AG10803 (cell line): Measurements from ENCODE around the gene EVA1C.
A peak's percentile ranks its signal among the peaks of the same experiment; 100 is the strongest.
"Not testable (repeated sequence)": the region's sequence is repeated elsewhere in the genome, so short reads cannot be mapped to it uniquely, and the experiment has no call there.

Source experiments
- DNase-seq: peaks from one replicate; pipeline ENCODE4 v3.0.0; 2010; ENCODE audit warnings: low read depth
- H3K4me3 ChIP-seq: 2 replicates; pipeline ENCODE4 v1.5.1; 2011; ENCODE audit warnings: mild to moderate bottlenecking, low read length, control low read depth
- TF ChIP-seq, protein P1 (sequence below): conservative IDR thresholded peaks from 2 replicates; pipeline ENCODE4 v1.5.1; 2011; ENCODE audit warnings: mild to moderate bottlenecking, low read length, control low read depth, inconsistent platforms

Gene EVA1C

DNA sequence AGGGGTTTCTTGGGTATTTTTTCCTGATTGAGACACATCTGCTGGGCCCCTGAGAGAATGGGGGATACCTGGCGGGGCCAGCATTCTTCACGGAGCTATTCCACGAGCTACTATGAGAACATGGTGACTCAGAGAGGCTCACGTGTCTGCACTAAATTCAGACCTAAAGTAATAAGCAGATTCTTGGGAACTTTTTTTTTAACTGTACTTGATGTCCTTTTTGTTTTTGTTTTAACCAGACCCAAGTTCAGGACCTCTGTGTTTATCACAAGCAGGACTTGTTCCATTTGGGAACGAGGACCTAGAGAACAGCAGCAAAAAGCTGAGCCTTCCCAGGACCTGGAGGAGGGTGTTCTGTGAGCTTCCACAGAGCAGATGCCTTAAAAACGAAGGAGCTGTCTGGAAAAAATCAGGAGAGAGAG, 44.0 kb downstream of the EVA1C start:
- no peak overlapping the region for H3K4me3 ChIP-seq
- DNase-seq = peak; percentile 48
- TF ChIP-seq, protein P1, sequence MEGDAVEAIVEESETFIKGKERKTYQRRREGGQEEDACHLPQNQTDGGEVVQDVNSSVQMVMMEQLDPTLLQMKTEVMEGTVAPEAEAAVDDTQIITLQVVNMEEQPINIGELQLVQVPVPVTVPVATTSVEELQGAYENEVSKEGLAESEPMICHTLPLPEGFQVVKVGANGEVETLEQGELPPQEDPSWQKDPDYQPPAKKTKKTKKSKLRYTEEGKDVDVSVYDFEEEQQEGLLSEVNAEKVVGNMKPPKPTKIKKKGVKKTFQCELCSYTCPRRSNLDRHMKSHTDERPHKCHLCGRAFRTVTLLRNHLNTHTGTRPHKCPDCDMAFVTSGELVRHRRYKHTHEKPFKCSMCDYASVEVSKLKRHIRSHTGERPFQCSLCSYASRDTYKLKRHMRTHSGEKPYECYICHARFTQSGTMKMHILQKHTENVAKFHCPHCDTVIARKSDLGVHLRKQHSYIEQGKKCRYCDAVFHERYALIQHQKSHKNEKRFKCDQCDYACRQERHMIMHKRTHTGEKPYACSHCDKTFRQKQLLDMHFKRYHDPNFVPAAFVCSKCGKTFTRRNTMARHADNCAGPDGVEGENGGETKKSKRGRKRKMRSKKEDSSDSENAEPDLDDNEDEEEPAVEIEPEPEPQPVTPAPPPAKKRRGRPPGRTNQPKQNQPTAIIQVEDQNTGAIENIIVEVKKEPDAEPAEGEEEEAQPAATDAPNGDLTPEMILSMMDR = no peak

DNA sequence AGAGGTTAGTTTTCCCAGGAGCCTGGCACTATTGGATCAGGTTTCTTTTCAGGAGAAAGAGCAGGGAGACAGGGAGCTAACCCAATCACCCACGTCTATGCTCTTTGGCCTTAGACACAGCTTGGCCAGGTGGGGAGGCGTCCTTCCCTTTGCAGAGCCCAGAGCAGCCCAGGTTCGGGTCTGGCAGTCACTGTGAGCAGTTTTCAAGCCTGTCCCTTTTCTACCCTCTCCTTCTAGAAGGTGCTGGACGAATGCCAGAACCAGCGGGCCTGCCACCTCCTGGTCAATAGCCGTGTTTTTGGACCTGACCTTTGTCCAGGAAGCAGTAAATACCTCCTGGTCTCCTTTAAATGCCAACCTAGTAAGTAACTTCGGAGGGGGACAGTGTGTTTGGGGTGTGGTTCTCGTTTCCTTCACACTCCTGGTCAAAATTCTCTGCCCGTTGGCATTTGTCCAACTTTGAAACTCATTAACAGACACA, 44.9 kb downstream of the EVA1C start:
- TF ChIP-seq, protein P1 = no peak; the same call in 1 of the 2 replicates
- DNase-seq = peak; percentile 23
- no peak overlapping the region for H3K4me3 ChIP-seq

DNA sequence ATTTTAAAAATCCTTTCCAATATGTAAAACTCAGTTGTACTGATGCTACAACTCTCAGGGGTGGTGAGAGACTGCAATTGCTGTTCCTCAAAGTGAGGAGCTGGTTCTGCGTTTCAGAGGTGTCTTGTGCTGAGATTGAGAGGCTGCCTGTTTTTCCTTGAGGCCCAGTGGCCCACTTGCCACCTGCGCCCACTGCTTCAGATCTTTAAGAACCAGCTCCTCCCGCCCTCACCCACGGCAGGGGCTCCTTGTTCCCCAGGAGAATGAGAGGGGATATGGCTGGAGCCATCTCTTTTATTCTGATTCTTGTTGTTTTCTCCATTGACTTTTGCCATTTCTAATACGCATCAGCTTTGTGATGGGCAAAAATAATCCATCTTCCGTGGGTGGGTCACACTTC, 45.5 kb downstream of the EVA1C start:
- TF ChIP-seq, protein P1 = no peak
- no peak overlapping the region for H3K4me3 ChIP-seq
- DNase-seq = no peak

DNA sequence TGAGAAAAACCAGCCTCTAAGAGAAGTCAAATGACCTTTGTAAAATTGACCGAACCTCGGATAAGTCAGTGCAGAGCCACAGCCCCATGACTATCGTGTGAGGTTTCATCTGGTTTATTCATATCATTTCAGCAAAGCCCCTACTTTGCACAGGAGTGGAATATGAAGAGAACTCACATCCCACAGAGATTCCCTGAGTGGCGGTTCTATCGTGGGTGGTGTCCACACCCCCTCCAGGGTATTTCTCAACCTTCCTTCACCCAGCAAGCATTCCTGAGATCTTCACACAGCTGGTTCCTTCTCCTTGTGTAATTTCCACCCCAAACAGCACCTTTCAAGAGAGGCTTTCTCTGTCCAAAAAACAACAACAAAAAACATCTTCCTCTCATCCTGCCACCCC, 47.5 kb downstream of the EVA1C start:
- DNase-seq = peak; percentile 38
- TF ChIP-seq, protein P1 = no peak
- H3K4me3 ChIP-seq = no peak overlapping the region

DNA sequence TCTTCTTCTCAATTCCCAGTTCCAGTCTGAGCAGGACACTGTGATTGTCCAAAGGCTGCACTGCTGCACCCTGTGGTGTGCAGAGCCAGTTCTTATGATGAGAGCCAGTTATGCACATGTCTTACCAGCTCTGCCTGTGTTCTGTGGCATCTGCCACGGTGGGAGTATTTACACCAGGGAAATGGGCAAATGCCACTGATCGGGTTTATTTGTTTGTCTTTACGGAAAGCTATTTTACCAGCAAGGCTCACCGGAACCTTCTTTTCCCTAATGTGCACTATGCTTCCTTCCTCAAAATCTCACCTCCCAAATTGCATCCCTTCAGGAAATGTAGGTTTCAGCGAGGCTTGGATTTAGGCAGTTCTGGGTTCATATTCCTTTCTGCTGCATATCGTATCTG, 49.0 kb downstream of the EVA1C start:
- no peak overlapping the region for H3K4me3 ChIP-seq
- DNase-seq = no peak
- TF ChIP-seq, protein P1 = no peak

DNA sequence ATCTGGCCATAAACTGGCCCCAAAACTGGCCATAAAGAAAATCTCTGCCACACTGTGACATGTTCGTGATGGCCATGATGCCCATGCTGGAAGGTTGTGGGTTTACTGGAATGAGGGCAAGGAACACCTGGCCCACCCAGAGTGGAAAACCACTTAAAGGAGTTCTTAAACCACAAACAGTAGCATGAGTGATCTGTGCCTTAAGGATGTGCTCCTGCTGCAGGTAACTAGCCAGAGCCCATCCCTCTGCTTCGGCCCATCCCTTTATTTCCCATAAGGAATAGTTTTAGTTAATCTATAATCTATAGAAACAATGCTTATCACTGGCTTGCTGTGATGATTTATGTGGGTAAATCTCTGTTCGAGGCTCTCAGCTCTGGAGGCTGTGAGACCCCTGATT, 50.1 kb downstream of the EVA1C start:
- H3K4me3 ChIP-seq, DNase-seq: not testable (repeated sequence)

DNA sequence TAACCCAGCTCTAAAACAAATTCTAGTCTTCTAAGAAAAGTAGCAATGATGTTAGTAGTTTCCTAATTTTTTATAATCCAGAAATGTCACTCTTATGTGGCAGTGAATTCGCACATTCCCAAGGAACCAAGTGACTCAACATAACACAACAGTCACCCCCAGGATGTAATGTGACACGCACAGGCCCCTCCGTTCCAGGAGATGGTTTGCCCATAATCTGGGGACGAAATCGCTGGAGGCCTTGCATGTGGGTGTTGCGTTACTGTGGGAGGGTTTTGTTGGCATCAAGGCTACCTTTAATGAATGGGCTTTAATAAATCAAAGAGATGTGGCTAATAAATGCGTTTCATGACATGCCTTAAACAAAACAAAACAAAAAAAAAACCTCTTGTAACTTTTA, 50.9 kb downstream of the EVA1C start:
- no peak overlapping the region for H3K4me3 ChIP-seq
- DNase-seq = peak; percentile 44
- TF ChIP-seq, protein P1 = no peak

DNA sequence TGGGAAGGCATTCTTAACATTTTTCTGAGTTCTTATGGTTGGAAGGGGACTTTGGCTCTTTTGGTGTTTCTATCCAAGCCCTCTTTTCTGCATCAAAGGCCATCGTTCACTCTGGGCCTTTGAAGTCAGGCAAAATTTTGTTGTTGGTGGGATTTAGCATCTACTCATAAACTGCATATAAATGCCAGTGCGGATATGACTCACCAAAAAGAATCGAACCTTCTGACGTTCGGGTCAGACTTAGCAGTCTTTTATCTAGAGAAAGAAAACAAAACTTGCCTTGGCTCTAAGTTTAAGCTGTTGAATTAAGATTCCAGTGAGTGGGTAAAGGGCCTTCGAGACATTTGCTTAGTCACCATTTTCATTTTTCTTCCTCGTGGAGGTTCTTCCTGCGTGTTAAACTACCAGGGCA, 51.4 kb downstream of the EVA1C start:
- no peak overlapping the region for H3K4me3 ChIP-seq
- TF ChIP-seq, protein P1 = no peak
- DNase-seq = peak; percentile 81
